PC-3 (cell line): ENCODE data around the gene ACTN1. TPM values are rescaled to one million over a fixed set of nuclear protein-coding genes. Genes with fewer than 3 reads are reported as not detected.

Experiments used
- ATAC-seq: fragments of 200-7000 bp; cut with Tn5 transposase; 2 replicates; pipeline ENCODE4 v1.9.1; 2020; ENCODE audit warnings: mild to moderate bottlenecking, moderate library complexity
- BruUV-seq: library from RNA; stranded (reverse); fragments of 400-500 nt; replicated peaks from 2 replicates; lab custom pipeline; 2021; lab: Mats Ljungman, UMichigan
- CTCF ChIA-PET: fragments of 300-600 bp; sonication (Branson Sonifier 250); formaldehyde crosslinking; loops from one replicate; lab custom pipeline; 2022; ENCODE audit warnings: antibody characterized with exemption; lab: Charles Lee
- POLR2A ChIA-PET: fragments of 300-600 bp; sonication (Branson Sonifier 250); formaldehyde crosslinking; loops from one replicate; lab custom pipeline; 2022; ENCODE audit warnings: antibody characterized with exemption; ENCODE audit not compliant: unreplicated experiment; lab: Charles Lee
- DNase-seq: peaks from one replicate; pipeline ENCODE4 v3.0.0-alpha.2; 2015
- H2AFZ ChIP-seq: fragments of 300-600 bp; sonication (generic); 2 replicates; pipeline ENCODE4 v1.6.0; 2016; ENCODE audit warnings: antibody characterized with exemption, low read length
- H3F3A ChIP-seq: fragments of 300-600 bp; sonication (generic); one replicate; pipeline ENCODE4 v1.6.0; 2017; ENCODE audit warnings: antibody characterized with exemption, low read length, control low read depth, mild to moderate bottlenecking; ENCODE audit not compliant: unreplicated experiment
- H3K27ac ChIP-seq: fragments of 300-600 bp; sonication (generic); 2 replicates; pipeline ENCODE4 v1.5.1; 2016; ENCODE audit warnings: mild to moderate bottlenecking, low read length
- H3K27me3 ChIP-seq: fragments of 300-600 bp; sonication (generic); 2 replicates; pipeline ENCODE4 v1.6.1; 2016; ENCODE audit warnings: low read length, mixed read lengths
- H3K36me3 ChIP-seq: fragments of 300-600 bp; sonication (generic); 2 replicates; pipeline ENCODE4 v1.6.1; 2016; ENCODE audit warnings: low read depth, mixed run types, low read length, mixed read lengths
- H3K4me1 ChIP-seq: fragments of 300-600 bp; sonication (generic); 2 replicates; pipeline ENCODE4 v1.5.1; 2016; ENCODE audit warnings: low read length; ENCODE audit not compliant: insufficient read depth
- H3K4me2 ChIP-seq: fragments of 300-600 bp; sonication (generic); 2 replicates; pipeline ENCODE4 v1.6.0; 2016; ENCODE audit warnings: low read length
- H3K4me3 ChIP-seq: fragments of 300-600 bp; sonication (generic); 2 replicates; pipeline ENCODE4 v1.5.1; 2016; ENCODE audit warnings: mild to moderate bottlenecking, low read length, mixed read lengths
- H3K79me2 ChIP-seq: fragments of 300-600 bp; sonication (generic); 2 replicates; pipeline ENCODE4 v1.6.1; 2017; ENCODE audit warnings: low read length, mixed read lengths
- H3K9ac ChIP-seq: fragments of 300-600 bp; sonication (generic); 2 replicates; pipeline ENCODE4 v1.6.0; 2016; ENCODE audit warnings: mild to moderate bottlenecking, low read length
- H3K9me2 ChIP-seq: fragments of 300-600 bp; sonication (generic); replicated peaks from 2 replicates; pipeline ENCODE4 v1.6.1; 2016; ENCODE audit warnings: mixed run types, low read length, mixed read lengths
- H3K9me3 ChIP-seq: fragments of 300-600 bp; sonication (generic); 2 replicates; pipeline ENCODE4 v1.6.1; 2016; ENCODE audit warnings: low read length, mixed read lengths
- H4K20me1 ChIP-seq: fragments of 300-600 bp; sonication (generic); 2 replicates; pipeline ENCODE4 v1.6.1; 2016; ENCODE audit warnings: low read length, mixed read lengths
- CTCF ChIP-seq: fragments of 300-600 bp; sonication (generic); conservative IDR thresholded peaks from 2 replicates; pipeline ENCODE4 v1.5.1; 2017; ENCODE audit warnings: antibody characterized with exemption, low read depth, mild to moderate bottlenecking, low read length
- EZH2 ChIP-seq: fragments of 300-600 bp; sonication (generic); IDR thresholded peaks from one replicate; pipeline ENCODE4 v1.6.1; 2017; ENCODE audit warnings: antibody characterized with exemption, mild to moderate bottlenecking, low read length; ENCODE audit not compliant: unreplicated experiment
- EZH2phosphoT487 ChIP-seq: fragments of 300-600 bp; sonication (generic); IDR thresholded peaks from 2 replicates; pipeline ENCODE4 v1.6.1; 2018; ENCODE audit warnings: mild to moderate bottlenecking, antibody characterized with exemption, low read length, borderline replicate concordance
- intact Hi-C: fragments of 100-400 bp; cut with micrococcal nuclease; formaldehyde crosslinking; loops from 2 replicates; pipeline ENCODE4 v1.9.0; 2023
- total RNA-seq: library from RNA; depleted of rRNA; stranded (reverse); fragments of >200 nt; gene quantifications from 2 replicates; pipeline ENCODE4 v1.2.3, GENCODE V29; 2014

Gene ACTN1
- total RNA-seq, 1 experiment from 2014 or later = 303 TPM

- POLR2A ChIA-PET = interaction anchor here (0.6 kb wide), 1 partner anchor 334 kb away, joined by 5 read pairs; no protein-coding TSS in a partner anchor
- peaks cover 6% of the 10 kb centered on the region; the same call in 1 of the 2 replicates for H3K9me3 ChIP-seq
- peaks cover 15% of the 10 kb centered on the region for H3K36me3 ChIP-seq
- TF ChIP-seq EZH2 (no peak), EZH2phosphoT487 (no peak), CTCF (no peak)
- no peaks in the 10 kb centered on the region for H3F3A ChIP-seq
- H3K27me3 ChIP-seq = no peaks in the 10 kb centered on the region
- H3K27ac ChIP-seq = no peak overlapping the region
- no peaks in the 10 kb centered on the region for H4K20me1 ChIP-seq
- ATAC-seq = no peak
- H3K79me2 ChIP-seq = no peaks in the 10 kb centered on the region
- BruUV-seq = no TSS peak
- H3K4me1 ChIP-seq = no peaks in the 10 kb centered on the region
- no peaks in the 10 kb centered on the region for H3K9me2 ChIP-seq
- DNase-seq = no peak
- H3K4me3 ChIP-seq = no peak overlapping the region
- H3K9ac ChIP-seq = no peak overlapping the region
- intact Hi-C loops = loop anchor here (1.0 to 10.0 kb wide), 5 partner anchors 48 to 601 kb away; no protein-coding TSS in a partner anchor
- CTCF ChIA-PET = interaction anchor here (0.6 to 2.0 kb wide), 7 partner anchors 20 to 1233 kb away, joined by 3 to 12 read pairs (median 4); no protein-coding TSS in a partner anchor
- H2AFZ ChIP-seq = no peak overlapping the region
- H3K4me2 ChIP-seq = no peak overlapping the region
Measured at GRCh38 chr14:68863610-68864360, 115.3 kb downstream of the ACTN1 start.

GRCh38 chr14:68862954-68863594 is 116.0 kb downstream of the ACTN1 start:
- Histone ChIP-seq H3K27ac (no peak overlapping the region), H3K4me1 (no peaks in the 10 kb centered on the region), H3K36me3 (peaks cover 15% of the 10 kb centered on the region), H3K4me2 (no peak overlapping the region), H3K79me2 (no peaks in the 10 kb centered on the region), H3K9me3 (peaks cover 6% of the 10 kb centered on the region; the same call in 1 of the 2 replicates), H2AFZ (no peak overlapping the region), H3K9ac (no peak overlapping the region), H3F3A (no peaks in the 10 kb centered on the region), H3K27me3 (no peaks in the 10 kb centered on the region), H4K20me1 (no peaks in the 10 kb centered on the region), H3K9me2 (no peaks in the 10 kb centered on the region), H3K4me3 (no peak overlapping the region)
- BruUV-seq = no TSS peak
- TF ChIP-seq EZH2 = no peak
- TF ChIP-seq CTCF = peak; percentile 91
- intact Hi-C loops = loop anchor here (1.0 to 10.0 kb wide), 5 partner anchors 48 to 602 kb away; no protein-coding TSS in a partner anchor
- ChIA-PET POLR2A (no interaction called here), CTCF (interaction anchor here (0.6 to 2.0 kb wide), 8 partner anchors 21 to 1233 kb away, joined by 3 to 12 read pairs (median 4); no protein-coding TSS in a partner anchor)
- DNase-seq (peak; percentile 91), ATAC-seq (peak; percentile 84)
